DMS153 (cell line): ENCODE results near the gene UPP2.
A peak's percentile ranks its signal among the peaks of the same experiment; 100 is the strongest.

ENCODE experiments used
- DNase-seq: peaks from one replicate; lab custom pipeline; 2025; lab: John Stamatoyannopoulos, UW

Gene UPP2

GRCh38 chr2:158101384-158101926, at the start of gene UPP2:
TSS of gene UPP2 (plus strand) at chr2:158101876. CDS start at chr2:158102064, 188 bp downstream.
- DNase-seq: no peak

DNA sequence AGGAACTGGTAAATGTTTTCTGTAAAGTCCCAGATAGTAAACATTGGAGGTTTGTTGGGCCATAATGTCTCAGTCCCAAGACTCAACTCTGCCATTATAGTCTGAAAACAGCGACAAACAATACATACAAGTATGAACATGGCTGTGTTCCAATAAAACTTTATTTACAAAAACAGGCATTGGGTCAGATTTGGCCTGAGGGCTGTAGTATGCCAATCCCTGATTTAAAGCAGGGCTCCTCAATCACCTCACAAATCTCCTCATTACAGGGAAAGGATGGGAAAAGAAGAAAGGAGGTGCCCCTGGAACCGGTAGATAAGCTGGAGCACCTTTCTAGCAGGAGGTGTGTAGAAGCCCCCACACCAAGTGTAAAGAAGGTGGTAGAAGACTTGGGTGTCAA, 48.9 kb upstream of the UPP2 start:
- no peak for DNase-seq

DNA sequence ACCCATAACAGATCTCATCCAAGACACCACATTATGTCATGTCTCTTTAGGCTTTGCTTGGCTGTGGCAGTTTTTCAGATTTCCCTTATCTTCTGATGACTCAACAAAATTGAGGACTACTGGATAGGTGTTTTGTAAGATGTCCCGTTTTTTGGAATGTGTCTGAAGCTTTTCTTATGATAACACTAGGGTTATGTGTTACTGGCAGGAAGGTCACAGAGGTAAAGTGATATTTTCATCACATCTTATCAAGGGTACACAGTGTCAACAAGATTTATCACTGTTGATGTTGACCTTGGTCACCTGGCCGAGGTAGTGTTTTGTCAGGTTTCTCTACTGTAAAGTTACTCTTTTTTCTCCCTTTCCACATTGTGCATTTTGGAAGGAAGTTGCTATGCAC, 44.8 kb upstream of the UPP2 start:
- no peak for DNase-seq

GRCh38 chr2:158060160-158060834, 41.4 kb upstream of the UPP2 start:
- DNase-seq: no peak

DNA sequence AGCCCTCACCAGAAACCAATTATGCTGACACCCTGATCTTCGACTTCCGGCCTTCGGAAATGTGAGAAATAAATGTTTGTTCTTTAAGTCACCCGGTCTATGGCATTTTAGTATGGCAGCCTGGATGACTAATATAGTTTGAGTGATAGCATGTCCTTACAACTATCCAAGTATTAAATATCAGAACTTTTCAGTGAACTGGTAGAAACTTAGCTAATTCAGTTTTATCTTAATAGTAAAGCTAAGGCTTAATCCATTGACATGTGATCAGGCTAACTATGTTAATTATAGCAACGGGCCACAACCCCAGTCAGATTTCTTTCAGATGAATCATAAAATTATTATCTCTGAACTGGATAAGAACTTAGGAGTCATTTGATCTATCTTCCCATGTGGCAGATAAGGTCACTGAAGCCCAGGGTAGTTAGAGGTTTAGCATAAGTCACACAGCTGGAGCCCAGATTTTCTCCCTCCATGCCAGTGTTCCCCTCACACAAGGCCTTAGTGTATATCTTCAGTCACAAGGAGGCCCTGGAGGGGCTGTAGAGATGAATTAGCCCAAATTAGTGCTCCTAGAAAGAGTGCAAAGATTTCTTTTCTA, 40.7 kb upstream of the UPP2 start:
- no peak for DNase-seq

DNA sequence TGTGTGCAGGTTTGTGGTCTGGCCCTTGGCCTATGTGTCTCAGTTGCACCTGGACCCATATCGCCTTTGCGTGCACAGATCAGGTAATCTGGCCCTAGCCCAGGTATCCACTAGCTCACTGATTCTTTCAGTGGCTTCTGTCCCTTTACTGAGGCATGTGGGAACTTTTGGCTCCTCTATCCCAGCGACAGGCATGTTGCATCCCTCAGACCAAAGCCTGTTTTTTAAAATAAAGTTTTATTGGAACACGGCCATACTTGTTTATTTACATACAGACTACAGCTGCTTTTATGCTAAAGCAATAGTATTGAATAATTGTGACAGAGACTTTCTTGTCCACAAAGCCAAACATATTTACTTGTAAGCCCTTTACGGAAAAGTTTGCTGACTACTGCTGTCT, 39.9 kb upstream of the UPP2 start:
- DNase-seq: no peak

DNA sequence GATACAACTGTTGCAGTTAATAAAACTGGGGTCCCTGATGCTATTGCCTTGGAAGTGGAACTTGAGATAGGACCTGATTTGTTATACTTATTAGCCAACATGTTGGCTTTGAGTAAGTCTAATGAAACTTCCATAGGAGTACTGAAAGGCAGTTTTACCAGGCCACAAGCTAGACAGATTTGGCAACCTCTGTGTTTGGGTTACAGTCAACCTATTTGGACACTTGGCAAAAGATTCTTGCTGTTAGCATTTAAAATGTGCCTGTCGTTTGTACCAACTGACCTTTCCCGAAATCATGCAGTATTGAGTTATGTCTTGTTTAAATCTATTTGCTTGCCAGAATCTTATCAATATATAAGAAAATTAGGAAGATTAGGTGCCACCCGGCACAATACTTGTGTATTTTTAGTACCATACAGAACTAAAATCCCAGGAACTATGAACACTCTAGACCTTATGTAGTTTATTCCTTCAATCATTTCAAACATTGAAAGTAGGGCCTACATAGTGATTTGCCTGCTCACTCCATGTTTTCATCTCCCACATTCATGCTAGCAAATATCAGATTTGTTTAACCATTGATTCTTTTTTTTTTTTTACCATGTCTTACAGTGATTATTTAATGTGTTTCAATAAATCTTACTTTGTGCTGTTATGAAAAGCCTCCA, 35.5 kb upstream of the UPP2 start:
- DNase-seq: no peak

- DNase-seq: no peak
Observed at GRCh38 chr2:158071018-158071417, 30.7 kb upstream of the UPP2 start.

GRCh38 chr2:158072361-158072760, 29.3 kb upstream of the UPP2 start:
- no peak for DNase-seq

GRCh38 chr2:158079672-158080071, 22.0 kb upstream of the UPP2 start:
- DNase-seq: peak; percentile 86

DNA sequence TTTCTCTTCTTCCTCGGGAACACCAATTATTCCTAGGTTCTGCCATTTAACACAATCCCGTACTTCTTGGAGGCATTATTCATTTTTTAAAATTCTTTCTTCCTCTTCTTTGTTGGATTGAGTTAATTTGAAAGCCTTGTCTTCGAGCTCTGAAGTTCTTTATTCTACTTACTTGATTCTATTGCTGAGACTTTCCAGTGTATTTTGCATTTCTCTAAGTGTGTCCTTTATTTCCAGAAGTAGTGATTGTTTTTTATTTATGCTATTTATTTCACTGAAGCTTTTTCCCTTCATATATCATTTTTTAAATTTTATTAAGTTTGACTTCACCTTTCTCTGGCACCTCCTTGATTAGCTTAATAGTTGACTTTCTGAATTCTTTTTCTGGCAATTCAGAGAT, 13.6 kb upstream of the UPP2 start:
- DNase-seq: no peak

GRCh38 chr2:158089322-158089721, 12.4 kb upstream of the UPP2 start:
- no peak for DNase-seq

DNA sequence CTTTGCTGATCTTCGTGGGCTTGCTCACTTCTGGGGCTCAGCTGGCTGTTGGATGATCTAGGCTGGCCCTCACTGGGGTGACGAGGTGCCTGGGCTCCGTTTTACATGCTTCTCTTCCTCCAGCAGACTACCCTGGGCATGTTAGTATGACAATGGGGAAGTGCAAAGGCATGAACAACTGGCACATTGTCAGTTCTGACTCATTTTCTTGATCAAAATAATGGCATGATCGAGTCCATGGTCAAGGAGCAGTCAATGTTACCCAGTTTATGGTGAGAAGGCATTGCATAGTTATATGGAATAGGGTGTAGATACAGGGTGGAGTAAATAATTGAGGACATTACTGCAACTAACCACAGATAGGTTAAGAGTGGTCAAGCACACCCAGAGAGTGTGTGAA, 10.0 kb upstream of the UPP2 start:
- no peak for DNase-seq

GRCh38 chr2:158094487-158095092, 7.1 kb upstream of the UPP2 start:
- DNase-seq: no peak

- no peak for DNase-seq
Observed at GRCh38 chr2:158095269-158095668, 6.4 kb upstream of the UPP2 start.

- no peak for DNase-seq
Observed at GRCh38 chr2:158095912-158096311, 5.8 kb upstream of the UPP2 start.

DNA sequence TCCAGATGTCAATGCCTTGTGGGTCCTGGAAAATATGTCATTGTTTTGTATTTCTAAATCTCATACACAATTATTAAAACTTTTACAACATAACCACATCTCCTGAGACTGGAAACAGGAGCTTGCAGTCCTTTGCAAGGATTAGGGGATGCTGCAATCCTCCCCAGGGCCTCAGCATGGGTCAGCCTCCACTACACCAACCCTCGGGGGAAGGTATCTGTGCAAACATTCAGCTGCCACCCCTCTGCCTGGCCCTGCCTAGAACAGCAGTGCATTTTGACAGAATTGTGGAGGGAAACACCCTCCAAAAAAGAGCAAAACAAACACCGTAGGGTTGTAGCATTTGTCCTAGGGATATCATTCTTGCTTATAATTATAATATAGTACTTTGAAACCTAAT, 4.2 kb upstream of the UPP2 start:
- no peak for DNase-seq

GRCh38 chr2:158098178-158098577, 3.5 kb upstream of the UPP2 start:
- no peak for DNase-seq

DNA sequence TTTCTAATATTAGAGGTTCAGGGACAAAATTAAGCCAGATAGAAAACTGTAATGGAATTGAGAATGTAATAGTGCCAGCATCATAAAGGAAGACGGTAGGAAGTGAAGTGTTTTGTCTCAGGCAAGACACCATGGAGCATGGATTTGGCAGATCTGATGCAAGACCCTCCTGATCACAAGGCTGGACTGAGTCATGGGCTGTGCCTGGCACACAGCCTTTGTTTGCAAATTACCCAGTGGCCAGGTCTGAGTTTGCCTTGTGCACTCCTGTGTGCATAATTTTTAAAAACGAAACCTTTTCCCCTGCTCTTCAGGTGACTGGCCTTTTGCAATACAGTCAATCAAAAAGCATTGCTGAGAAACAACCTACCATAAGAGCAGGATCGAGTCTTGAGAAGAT, 2.0 kb upstream of the UPP2 start:
- no peak for DNase-seq

GRCh38 chr2:158100411-158100810, 1.3 kb upstream of the UPP2 start:
- no peak for DNase-seq

DNA sequence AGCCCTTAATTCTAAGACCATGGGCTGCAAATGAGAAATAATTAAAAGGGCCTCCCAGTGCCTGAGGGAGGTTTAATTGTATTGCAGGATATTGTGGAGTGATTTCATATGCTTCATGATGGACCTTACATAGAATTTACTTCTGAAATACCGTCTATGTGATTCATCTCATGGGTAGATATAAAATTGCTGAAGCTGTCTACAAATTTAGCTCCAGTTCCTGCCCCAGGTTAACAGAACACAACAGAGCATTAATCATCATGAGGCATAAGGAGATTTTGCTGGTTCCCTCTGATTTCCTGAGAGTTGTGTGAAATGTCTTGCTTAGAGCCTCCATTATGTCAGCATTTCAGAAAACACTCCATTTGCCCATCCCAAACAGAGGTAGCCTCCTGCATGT, 770 bp downstream of the UPP2 start:
- DNase-seq: no peak

- no peak for DNase-seq
Observed at GRCh38 chr2:158103411-158104012, 1.8 kb downstream of the UPP2 start.
